Measurements from ENCODE around the gene ITGB5.

- TF ChIP-seq POLR2A (IDR thresholded peaks at IDR 0.05; ENCODE audit: low read depth, low read length): no peak
- TF ChIP-seq PAX5 (IDR thresholded peaks at IDR 0.05; ENCODE audit: insufficient read depth, low read length, severe bottlenecking): no peak
- TF ChIP-seq POLR2AphosphoS5 (IDR thresholded peaks at IDR 0.05; ENCODE audit: low read depth, low read length): no peak
- TF ChIP-seq TAF1 (IDR thresholded peaks at IDR 0.05; ENCODE audit: low read depth, low read length): no peak
- TF ChIP-seq SPI1 (IDR thresholded peaks at IDR 0.05; ENCODE audit: low read depth, low read length): no peak
- no peak for TF ChIP-seq POU2F2 (IDR thresholded peaks at IDR 0.05; ENCODE audit: low read depth, low read length)
These were observed 35.3 kb downstream of the ITGB5 start for GRCh38 chr3:124851905-124852304.
